KBM-7 (cell line): ENCODE measurements around the gene HEXIM2.

Experiments
- DNase-seq: peaks from one replicate; pipeline ENCODE4 v3.0.0-alpha.2; 2015
- in situ Hi-C: fragments of 300-500 bp; cut with MboI; formaldehyde crosslinking; loops from 2 replicates; pipeline ENCODE4 v1.14.3; 2020; ENCODE audit warnings: low sequenced_read_pairs, low pct_unique_long_range_greater_than_20kb, mixed read lengths

Gene HEXIM2

GRCh38 chr17:45155483-45155882 is 6.2 kb upstream of the HEXIM2 start:
- peak; percentile 36 for DNase-seq
- in situ Hi-C loops = no loop called here

- no peak for DNase-seq
- in situ Hi-C loops = no loop called here
Observed at GRCh38 chr17:45156242-45156641, 5.4 kb upstream of the HEXIM2 start.

DNA sequence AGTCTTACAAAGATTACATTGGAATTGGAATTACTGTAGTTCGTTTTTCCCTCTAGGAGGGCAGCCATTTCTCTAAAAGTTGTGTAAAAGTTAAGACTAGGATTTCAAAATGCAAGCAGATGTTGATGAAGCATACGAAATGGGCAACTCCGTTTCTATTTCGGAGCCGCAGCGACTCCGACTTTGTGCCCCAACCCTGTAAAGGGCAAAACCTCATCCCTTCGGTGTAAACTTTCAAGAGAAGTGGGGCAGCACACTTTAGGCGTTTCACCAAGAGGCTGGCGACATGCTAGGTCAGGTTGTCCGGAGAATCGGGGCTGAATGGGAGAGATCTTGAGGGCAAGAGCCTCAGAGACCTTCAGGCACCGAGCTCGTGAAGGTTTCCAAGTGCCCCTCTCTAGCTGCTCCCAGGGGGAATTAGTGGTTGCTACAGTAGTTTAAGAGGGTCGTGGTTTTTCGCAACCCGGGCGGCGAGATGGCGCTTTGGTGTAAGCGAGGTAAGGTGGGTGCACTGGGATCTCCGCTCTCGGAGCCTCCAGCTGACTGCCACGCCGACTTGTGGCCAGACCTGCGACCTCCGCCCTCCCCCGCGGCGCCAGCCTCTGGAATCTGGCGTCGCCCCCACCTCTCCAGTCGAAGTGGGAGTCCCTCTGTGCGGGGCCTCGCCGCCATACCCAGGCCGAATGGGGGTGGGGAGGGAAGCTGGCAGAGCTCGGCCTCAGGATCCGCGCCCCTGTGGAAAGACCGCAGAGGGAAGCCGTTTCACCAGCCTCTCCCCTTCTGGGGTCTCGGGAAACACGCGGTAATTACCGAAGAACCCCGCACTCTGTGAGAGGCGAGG is 1.0 kb upstream of the HEXIM2 start:
- peak; percentile 65 for DNase-seq
- in situ Hi-C loops = no loop called here

GRCh38 chr17:45162025-45162687 is 481 bp downstream of the HEXIM2 start:
- in situ Hi-C loops = no loop called here
- DNase-seq = no peak

- DNase-seq = no peak
- in situ Hi-C loops = no loop called here
Observed at GRCh38 chr17:45164734-45165269, 3.1 kb downstream of the HEXIM2 start.

DNA sequence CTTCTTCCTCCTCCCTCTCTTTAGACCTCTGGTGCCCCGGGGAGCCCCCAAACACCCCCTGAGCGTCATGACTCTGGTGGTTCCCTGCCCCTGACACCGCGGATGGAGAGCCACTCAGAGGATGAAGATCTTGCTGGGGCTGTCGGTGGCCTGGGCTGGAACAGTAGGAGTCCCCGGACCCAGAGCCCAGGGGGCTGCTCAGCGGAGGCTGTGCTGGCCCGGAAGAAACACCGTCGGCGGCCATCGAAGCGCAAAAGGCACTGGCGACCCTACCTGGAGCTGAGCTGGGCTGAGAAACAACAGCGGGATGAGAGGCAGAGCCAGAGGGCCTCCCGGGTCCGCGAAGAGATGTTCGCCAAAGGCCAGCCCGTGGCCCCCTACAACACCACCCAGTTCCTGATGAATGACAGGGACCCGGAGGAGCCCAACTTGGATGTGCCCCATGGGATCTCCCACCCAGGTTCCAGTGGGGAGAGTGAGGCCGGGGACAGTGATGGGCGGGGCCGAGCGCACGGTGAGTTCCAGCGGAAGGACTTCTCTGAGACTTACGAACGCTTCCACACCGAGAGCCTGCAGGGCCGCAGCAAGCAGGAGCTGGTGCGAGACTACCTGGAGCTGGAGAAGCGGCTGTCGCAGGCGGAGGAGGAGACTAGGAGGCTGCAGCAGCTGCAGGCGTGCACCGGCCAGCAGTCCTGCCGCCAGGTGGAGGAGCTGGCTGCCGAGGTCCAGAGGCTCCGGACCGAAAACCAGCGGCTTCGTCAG is 7.5 kb downstream of the HEXIM2 start:
- in situ Hi-C loops = no loop called here
- DNase-seq = no peak

DNA sequence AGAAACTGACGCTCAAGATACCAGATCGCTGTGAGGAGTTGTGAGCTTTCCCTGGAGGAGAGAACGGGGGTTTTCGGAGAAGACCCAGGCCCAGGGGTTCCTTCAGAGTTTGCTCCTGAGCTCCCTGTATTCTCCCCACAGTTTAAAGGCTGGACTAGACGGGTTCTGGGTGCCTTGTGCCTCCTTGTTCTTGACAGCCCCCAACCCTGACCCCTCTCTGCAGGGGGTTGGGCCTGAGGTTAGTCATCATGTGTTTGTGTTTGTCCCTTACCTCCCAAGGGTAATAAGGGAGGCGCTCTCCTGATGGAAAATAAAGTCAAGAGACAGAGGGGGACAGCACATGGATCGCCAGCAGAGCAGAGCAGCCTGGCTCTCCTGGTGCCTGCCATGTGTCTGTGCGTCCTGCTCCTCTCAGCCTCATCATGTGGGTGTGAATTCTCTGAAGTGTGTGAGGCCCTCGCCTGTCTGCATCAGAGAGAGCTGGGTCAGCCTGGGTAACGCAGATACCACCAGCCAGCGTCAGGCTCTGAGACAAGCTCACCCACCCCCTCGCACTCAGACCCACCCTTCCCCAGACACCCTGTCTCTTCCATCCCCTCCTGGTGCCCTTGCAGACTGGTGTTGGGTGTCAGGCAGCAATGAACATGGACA is 8.7 kb downstream of the HEXIM2 start:
- in situ Hi-C loops = no loop called here
- DNase-seq = no peak

- in situ Hi-C loops = no loop called here
- no peak for DNase-seq
Observed at GRCh38 chr17:45170931-45171337, 9.3 kb downstream of the HEXIM2 start.

DNA sequence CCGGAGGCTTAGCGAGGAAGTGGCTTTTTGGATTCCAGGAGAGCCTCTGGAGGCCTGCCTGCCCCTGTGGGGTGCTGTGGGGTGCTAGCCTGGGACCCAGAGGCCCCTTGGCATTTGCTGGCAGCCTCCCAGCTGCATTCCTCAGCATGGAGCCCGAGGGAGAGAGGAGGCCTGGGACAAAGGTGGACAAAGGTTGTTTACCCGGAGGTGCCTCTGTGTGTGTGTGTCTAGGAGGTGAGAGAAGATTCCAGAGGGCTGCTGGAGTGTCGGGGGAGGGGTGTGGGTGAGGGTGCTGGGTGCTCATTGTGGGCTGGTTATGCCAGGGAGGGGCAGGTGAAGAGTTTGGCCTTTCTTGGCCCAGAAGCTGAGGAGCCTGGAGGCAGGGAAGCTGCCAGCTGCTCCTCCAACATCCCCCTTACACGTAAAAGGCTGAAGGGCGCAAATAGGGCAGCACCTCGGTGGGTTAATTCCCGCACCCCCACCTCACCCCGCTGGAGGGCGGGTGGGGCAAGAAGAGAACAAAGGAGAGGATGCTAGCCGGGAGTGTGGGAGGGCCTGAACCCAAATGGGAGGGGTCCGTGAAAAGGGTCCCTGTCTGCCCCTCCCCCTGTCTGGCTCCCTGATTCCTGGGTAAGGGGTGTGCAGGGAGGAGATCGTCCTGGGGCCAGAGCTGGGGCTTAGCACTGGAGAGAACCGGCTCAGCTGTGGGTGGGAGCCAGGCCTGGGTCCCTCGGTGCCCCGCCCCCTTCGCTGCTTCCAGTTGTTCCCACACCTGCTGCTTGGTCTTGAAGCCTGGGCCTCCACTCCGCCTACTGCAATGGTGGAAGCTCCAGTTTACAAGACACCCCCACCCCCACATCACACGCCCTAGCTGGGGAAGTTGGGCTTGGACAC is 9.9 kb downstream of the HEXIM2 start:
- DNase-seq = no peak
- in situ Hi-C loops = no loop called here

DNA sequence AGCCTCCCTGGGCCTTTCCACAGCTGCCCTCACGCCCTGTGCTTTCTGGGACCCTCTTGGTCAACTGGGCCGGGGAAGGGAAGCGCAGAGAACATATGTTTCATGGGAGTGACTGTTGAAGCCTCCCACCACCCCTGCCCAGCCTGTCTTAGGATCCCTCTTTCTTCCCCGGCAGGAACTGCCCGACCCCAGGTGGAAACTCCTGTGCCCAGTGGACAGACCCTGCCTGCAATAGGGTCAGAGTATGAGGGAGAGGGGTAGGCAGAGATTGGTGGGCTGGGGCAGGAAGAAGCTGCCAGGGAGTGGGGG is 10.5 kb downstream of the HEXIM2 start:
- no peak for DNase-seq
- in situ Hi-C loops = no loop called here

DNA sequence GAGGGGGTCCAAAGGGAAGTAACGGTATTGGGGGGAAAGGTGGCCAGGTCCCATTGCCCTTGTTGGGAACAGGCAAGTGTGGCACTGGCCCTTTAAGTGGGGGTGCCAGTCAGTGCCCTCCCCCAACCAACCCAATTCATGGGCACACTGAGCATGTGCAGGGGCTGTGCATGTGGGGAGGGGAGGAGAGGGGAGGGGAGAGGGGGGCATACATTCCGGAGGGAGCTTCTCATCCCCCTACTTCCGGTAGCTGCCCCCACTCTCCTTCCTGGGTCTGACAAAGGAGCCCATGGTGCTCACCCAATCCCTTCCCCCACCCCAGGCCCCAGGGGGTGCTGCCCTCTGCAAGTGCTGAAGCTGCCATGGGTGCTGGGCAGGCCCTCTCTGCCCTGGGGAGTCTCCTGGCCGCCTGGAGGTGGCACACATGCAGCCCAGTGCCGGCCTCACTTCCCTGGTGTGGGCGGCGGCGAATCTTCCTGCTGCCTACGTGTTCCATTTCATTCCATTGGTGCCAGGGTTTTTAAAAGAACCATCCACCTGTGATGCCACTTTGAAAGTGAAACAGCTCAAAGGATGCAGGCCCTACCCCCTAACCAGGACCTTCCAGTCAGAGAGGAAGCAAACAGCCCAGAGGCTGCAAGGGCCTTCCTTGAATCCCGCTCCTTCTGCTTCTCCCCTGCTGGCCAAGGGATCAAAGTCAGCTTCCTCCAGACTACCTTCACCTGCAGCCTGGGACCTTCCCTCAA is 11.0 kb downstream of the HEXIM2 start:
- in situ Hi-C loops = no loop called here
- no peak for DNase-seq

GRCh38 chr17:45175759-45176115 is 14.1 kb downstream of the HEXIM2 start:
- in situ Hi-C loops = no loop called here
- no peak for DNase-seq

DNA sequence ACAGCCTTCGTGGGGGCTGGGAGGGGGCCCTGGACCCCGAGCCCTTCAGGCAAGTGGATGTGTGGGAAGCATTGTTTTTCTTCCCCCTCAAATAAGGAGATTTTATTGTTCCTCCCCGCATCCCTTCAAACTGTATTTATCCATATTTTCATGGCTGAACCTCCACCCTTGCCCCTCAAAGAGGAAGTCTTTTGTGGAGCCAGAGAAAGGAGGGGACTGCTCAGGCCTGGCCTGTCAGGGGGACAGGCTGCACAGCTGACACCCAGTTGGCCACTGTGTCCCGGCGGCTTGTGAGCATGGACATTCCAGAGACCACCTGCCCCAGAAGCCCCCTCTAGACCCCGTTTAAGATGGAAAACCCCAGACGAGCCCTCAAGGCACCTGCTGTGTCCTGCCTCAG is 15.9 kb downstream of the HEXIM2 start:
- DNase-seq = no peak
- in situ Hi-C loops = no loop called here

GRCh38 chr17:45184144-45184543 is 22.5 kb downstream of the HEXIM2 start:
- in situ Hi-C loops = no loop called here
- DNase-seq = no peak

DNA sequence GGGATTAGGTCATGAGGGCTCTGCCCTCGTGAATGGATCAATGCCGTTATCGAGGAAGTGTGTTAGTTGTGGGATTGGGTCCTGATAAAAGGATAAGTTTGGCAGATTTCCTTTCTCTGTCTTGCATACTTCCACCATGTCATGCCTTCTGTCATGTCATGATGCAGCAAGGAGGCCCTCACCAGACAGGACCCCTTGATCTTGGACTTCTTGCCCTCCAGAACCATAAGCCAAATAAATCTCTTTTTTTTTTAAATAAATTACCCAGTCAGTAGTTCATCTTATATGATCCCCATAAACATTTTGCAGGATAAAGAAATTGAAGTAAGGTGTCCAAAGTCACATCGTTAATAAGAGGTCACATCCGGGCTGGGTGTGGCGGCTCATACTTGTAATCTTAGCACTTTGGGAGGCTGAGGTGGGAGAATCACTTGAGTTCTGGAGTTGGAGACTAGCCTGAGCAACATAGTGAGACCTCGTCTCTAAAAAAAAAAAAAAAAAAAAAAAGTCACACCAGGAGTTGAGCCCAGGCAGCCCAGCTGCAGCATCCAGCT is 25.2 kb downstream of the HEXIM2 start:
- DNase-seq = no peak
- in situ Hi-C loops = no loop called here

DNA sequence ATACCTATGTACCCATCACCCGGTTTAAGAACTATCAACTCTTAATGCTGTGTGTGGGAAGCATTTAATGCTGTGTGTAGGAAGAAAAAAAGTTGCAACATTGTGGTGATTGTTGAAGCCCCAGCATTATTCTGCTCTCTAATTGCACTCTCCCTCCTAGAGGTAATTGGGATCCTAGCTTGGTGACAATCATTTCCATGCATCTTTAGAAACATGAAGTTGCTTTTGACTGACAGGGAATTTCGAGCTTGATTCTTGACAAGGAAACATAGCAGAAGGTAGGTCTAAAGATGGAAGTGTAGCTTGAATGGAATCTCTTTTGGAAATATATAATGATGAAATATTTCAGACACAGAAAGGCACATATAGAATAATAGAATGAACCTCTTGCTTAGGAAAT is 27.3 kb downstream of the HEXIM2 start:
- in situ Hi-C loops = no loop called here

GRCh38 chr17:45190503-45191255 is 29.0 kb downstream of the HEXIM2 start:
- in situ Hi-C loops = no loop called here
- DNase-seq = no peak

More for the DNA sequence above, 27.3 kb downstream of the HEXIM2 start:
- DNase-seq = no peak
